ENCODE results near the gene OR13C8. TPM values are rescaled to one million over a fixed set of nuclear protein-coding genes. Genes with fewer than 3 reads are reported as not detected.

OR13C8 gene, protein sequence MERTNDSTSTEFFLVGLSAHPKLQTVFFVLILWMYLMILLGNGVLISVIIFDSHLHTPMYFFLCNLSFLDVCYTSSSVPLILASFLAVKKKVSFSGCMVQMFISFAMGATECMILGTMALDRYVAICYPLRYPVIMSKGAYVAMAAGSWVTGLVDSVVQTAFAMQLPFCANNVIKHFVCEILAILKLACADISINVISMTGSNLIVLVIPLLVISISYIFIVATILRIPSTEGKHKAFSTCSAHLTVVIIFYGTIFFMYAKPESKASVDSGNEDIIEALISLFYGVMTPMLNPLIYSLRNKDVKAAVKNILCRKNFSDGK
- total RNA-seq: not detected in 2 replicates

DNA sequence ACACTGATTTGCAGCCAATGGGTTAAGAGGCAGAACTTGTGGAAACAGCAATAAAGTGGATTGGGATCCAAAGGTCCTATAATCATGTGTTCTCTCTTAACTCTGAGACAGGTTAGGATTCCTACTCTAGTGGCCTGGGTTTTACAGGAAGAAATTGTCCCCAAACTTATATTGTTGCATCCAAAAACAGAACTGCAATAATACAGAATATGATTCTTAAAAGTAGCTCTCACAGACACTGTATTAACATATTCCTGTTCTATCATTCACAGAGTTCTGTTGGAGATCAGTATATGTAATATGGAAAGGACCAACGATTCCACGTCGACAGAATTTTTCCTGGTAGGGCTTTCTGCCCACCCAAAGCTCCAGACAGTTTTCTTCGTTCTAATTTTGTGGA lies at the start of gene OR13C8:
Gene OR13C8 (plus strand): TSS at position 301 of the 400 bp plus-strand sequence. CDS start 0 bp downstream, at position 301.

DNA sequence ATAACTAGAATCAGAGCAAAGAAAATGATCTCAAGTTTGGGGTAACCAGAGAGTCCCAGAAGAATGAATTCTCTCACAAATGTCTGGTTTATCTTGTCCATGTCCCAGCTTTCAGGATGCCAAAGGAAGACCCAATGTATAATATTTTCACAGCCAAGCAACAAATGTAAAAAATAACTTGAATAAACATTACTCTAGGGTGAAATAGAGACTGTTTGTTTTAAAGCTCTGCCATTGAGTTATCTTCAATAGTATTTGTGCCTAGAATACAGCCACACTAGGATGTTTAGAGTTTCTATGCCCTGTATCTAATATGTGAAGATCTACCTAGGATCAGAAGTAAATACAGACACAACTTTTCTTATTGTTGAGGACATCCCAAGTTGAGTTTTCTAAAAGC lies 41.9 kb upstream of the OR13C8 start, which contains the start of gene OR13C4:
Gene OR13C4 (minus strand): TSS at position 101 of the 400 bp plus-strand sequence. CDS start 0 bp downstream, at position 101.

DNA sequence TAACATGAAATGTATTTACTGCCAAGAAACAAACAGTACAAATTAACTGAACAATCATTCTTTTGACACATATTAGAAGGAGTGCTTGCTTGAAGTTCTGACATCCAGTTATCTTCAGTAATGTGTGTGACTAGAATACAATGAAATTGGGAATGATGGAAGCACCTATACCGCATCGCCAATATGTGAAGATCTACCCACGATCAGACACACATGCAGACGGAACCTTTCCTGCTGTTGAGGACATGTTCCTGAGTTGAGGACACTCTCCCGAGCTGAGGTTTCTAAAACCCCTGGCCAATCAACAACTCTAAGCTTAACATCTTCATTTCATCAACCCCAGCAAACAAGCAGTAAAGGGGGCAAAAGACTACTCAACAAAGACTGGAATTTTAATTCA lies 32.2 kb upstream of the OR13C8 start, which contains the start of gene OR13C3:
Gene OR13C3 (minus strand): TSS at position 101 of the 400 bp plus-strand sequence. CDS start 133 bp downstream, outside the sequence.

DNA sequence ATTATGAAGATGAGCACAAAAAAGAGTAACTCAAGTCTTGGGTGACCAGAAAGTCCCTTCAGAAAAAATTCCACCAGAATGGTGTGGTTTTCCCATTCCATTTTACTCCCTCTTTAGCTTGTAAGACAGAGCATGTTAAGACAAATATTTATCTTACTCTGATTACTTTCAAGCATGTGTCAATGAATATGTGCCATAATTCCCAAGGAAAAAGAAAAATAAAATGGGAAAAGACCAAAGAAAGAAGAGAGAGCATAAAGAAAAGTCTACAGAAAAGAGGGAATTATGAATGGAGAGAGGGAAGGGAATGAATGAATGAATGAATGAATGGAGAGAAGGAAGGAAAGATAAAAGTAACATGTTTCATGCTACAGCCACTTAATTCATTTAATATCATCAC lies 30.3 kb downstream of the OR13C8 start, which contains the start of gene OR13C5:
Gene OR13C5 (minus strand): TSS at position 101 of the 400 bp plus-strand sequence. CDS start 0 bp downstream, at position 101.

DNA sequence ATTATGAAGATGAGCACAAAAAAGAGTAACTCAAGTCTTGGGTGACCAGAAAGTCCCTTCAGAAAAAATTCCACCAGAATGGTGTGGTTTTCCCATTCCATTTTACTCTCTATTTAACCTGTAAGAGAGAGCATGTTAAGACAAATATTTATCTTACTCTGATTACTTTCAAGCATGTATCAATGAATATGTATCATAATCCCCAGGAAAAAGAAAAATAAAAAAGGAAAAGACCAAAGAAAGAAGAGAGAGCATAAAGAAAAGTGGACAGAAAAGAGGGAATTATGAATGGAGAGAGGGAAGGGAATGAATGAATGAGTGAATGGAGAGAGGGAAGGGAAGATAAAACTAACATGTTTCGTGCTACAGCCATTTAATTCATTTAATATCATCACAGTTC lies 36.6 kb downstream of the OR13C8 start, which contains the start of gene OR13C2:
Gene OR13C2 (minus strand): TSS at position 101 of the 400 bp plus-strand sequence. CDS start 0 bp downstream, at position 101.

DNA sequence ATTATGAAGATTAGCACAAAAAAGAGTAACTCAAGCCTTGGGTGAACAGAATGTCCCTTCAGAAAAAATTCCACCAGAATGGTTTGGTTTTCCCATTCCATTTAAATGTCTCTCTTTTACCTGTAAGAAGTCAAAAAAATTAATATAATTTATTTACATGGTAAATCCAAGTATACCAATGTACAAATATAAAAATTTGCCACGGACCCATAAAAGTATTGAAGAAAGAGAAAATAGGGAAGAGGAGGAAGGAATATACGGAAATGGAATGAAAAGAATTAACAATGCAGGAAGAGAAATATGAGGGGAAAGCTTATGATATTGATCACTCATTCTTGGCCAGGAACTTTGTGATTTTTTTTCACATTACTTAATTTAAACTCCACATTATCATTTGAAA lies 49.1 kb downstream of the OR13C8 start, which contains the start of gene OR13C9:
Gene OR13C9 (minus strand): TSS at position 101 of the 400 bp plus-strand sequence. CDS start 0 bp downstream, at position 101.

Other genes with a start within 250 kb of the OR13C8 start
- gene OR13F1, start 64.9 kb upstream of the OR13C8 start, total RNA-seq: not detected in 2 replicates
- gene OR13C4, start 42.0 kb upstream of the OR13C8 start, total RNA-seq: not detected in 2 replicates
- gene OR13C3, start 32.3 kb upstream of the OR13C8 start, total RNA-seq: 0.43 TPM in 1 of 2 replicates, not detected in the other
- not detected in 2 replicates for gene OR13C5, start 30.2 kb downstream of the OR13C8 start, total RNA-seq
- gene OR13C2, start 36.5 kb downstream of the OR13C8 start, total RNA-seq: not detected in 2 replicates
- not detected in 2 replicates for gene OR13C9, start 49.0 kb downstream of the OR13C8 start, total RNA-seq
- not detected in 2 replicates for gene OR13D1, start 125.3 kb downstream of the OR13C8 start, total RNA-seq
- 23.0 and 32.0 TPM in 2 replicates for gene NIPSNAP3A, start 178.5 kb downstream of the OR13C8 start, total RNA-seq
- 0.48 and 0.64 TPM in 2 replicates for gene NIPSNAP3B, start 195.0 kb downstream of the OR13C8 start, total RNA-seq

Measured in tracheal epithelial cell (primary cell).